ENCODE data around the gene GAB1. TPM values are rescaled to one million over a fixed set of nuclear protein-coding genes. Genes with fewer than 3 reads are reported as not detected.
A peak's percentile ranks its signal among the peaks of the same experiment; 100 is the strongest.

GAB1 gene
- total RNA-seq, 1 donor from 2014 or later = 44.6 TPM

DNA sequence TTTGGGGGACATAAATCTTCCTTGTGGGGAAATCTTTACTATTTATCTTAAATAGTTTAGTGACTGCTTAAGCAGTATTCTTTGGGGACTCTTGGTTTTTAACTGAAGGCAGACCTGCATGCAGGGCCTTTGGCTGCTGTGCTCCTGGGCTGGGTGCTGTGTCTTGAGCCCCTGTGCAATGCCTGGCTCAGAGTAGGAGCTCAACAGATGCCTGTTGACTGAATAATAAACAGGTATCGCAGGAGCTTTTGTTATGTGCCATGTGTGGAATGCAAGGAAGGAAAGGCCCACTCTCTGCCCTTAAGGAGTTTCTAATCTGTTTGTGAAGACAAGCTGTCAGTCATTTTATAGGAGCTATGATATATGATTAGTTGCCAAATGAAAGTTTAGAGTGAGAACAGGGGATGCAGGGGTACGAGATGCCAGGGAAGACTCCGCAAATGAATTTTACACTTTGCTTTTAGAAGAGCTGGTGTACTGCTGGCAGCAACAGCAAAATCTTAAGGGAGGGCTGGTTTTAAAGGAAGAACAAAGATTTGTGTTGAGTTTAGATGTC is 6.7 kb downstream of the GAB1 start:
- Mint-ChIP-seq H3K36me3 (peaks cover 2% of the 10 kb centered on the region), H3K4me1 (peaks cover 53% of the 10 kb centered on the region), H3K27ac (peak overlapping the region; percentile 81), H3K27me3 (ENCODE audit: low read depth) (no peaks in the 10 kb centered on the region), H3K9me3 (no peaks in the 10 kb centered on the region), H3K4me3 (no peak overlapping the region)
- DNase-seq (ENCODE audit: low spot score in 2 of 2, unreplicated experiment in 2 of 2) = no peak
- TF ChIP-seq, protein P1, sequence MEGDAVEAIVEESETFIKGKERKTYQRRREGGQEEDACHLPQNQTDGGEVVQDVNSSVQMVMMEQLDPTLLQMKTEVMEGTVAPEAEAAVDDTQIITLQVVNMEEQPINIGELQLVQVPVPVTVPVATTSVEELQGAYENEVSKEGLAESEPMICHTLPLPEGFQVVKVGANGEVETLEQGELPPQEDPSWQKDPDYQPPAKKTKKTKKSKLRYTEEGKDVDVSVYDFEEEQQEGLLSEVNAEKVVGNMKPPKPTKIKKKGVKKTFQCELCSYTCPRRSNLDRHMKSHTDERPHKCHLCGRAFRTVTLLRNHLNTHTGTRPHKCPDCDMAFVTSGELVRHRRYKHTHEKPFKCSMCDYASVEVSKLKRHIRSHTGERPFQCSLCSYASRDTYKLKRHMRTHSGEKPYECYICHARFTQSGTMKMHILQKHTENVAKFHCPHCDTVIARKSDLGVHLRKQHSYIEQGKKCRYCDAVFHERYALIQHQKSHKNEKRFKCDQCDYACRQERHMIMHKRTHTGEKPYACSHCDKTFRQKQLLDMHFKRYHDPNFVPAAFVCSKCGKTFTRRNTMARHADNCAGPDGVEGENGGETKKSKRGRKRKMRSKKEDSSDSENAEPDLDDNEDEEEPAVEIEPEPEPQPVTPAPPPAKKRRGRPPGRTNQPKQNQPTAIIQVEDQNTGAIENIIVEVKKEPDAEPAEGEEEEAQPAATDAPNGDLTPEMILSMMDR (IDR thresholded peaks at IDR 0.05; ENCODE audit: unreplicated experiment) = no peak

DNA sequence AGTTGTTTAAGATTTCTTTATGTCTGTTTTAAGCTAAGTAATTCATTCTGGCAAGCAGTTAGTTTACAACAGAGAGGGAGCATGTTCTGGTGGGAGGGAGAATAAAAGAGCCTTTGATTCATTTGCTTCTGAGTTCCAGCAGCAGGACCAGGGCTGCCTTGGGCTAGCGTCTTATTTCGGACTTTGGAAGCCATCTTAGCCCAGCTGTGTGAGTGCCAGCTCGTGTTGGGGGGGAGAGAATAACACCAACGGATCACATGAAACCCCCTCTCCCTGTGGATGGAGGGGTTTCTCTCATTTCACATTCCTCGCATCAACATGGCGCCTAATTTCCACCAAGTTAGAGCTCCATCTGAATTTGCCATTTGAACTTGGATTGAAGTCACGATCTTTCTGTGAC is 7.4 kb downstream of the GAB1 start:
- H3K4me3 Mint-ChIP-seq = no peak overlapping the region
- no peaks in the 10 kb centered on the region for H3K9me3 Mint-ChIP-seq
- no peaks in the 10 kb centered on the region for H3K27me3 Mint-ChIP-seq (ENCODE audit: low read depth)
- peak overlapping the region; percentile 81 for H3K27ac Mint-ChIP-seq
- H3K36me3 Mint-ChIP-seq = peaks cover 2% of the 10 kb centered on the region
- TF ChIP-seq, protein P1 (IDR thresholded peaks at IDR 0.05; ENCODE audit: unreplicated experiment) = no peak
- no peak for DNase-seq (ENCODE audit: low spot score in 2 of 2, unreplicated experiment in 2 of 2)
- peaks cover 47% of the 10 kb centered on the region for H3K4me1 Mint-ChIP-seq

DNA sequence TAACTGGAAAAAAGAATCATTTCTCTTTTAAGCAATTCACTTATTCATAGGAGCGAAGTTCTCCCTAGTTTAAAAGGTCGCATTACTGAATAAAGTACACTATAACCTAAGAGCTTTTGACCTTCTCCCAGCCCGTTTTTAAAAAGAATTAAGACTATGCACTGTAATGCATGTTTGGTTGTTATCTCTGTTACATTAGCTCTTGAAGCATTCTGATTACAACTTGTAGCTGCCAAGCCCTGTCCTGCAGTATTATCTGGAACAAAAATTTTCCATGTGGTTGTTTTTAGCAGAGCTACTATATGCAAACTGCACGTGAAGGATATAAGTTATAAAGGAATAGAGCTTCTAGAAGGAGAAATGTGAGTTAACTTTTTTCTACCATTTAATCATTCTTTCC is 8.1 kb downstream of the GAB1 start:
- H3K4me3 Mint-ChIP-seq = no peak overlapping the region
- DNase-seq (ENCODE audit: low spot score in 2 of 2, unreplicated experiment in 2 of 2) = no peak
- H3K36me3 Mint-ChIP-seq = peaks cover 2% of the 10 kb centered on the region
- H3K9me3 Mint-ChIP-seq = no peaks in the 10 kb centered on the region
- H3K27me3 Mint-ChIP-seq (ENCODE audit: low read depth) = no peaks in the 10 kb centered on the region
- peaks cover 46% of the 10 kb centered on the region for H3K4me1 Mint-ChIP-seq
- TF ChIP-seq, protein P1 (IDR thresholded peaks at IDR 0.05; ENCODE audit: unreplicated experiment) = no peak
- peak overlapping the region; percentile 74 for H3K27ac Mint-ChIP-seq

DNA sequence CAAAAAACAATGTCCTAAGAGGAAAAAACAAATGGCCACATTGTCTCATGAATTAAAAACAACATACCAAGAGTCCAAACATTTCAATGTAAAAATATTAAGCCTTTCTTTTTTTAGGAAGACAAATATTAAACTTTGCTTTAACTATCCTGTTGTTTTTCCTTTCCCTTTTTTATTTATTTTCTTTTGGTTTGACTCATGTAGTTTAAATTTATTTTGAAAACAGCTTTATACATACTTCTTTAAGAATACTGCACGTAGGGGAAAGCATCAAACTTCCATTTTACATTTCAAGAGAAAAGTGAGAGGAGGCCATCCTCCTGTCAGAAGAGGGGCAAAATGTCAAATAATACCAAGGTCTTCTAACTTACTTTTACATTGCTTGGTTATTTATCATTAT is 8.7 kb downstream of the GAB1 start:
- no peaks in the 10 kb centered on the region for H3K27me3 Mint-ChIP-seq (ENCODE audit: low read depth)
- peak overlapping the region; percentile 98 for H3K27ac Mint-ChIP-seq
- H3K4me1 Mint-ChIP-seq = peaks cover 46% of the 10 kb centered on the region
- peaks cover 3% of the 10 kb centered on the region for H3K36me3 Mint-ChIP-seq
- TF ChIP-seq, protein P1 (IDR thresholded peaks at IDR 0.05; ENCODE audit: unreplicated experiment) = no peak
- no peak for DNase-seq (ENCODE audit: low spot score in 2 of 2, unreplicated experiment in 2 of 2)
- no peak overlapping the region for H3K4me3 Mint-ChIP-seq
- H3K9me3 Mint-ChIP-seq = no peaks in the 10 kb centered on the region

DNA sequence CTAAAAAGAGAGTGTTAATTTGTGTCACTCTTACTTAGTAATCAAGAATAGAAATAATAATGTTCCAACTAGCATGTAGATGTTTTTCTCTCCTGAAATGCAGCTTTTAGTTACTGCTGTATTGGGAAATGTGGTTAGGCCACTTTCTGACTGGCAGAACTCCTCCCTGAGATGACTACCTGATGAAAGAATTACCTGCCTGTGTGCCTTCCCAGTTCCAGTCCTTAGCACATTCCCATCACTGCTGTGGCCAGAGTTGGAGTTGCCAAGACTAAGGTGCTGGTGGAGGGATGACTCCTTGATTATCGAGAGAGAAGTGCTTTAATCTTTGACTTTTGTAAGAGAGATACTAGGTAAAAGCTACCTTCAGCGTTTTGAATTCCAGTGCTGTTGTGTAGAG is 9.5 kb downstream of the GAB1 start:
- no peak overlapping the region for H3K4me3 Mint-ChIP-seq
- no peaks in the 10 kb centered on the region for H3K9me3 Mint-ChIP-seq
- DNase-seq (ENCODE audit: low spot score in 2 of 2, unreplicated experiment in 2 of 2) = no peak
- H3K27ac Mint-ChIP-seq = peak overlapping the region; percentile 98
- TF ChIP-seq, protein P1 (IDR thresholded peaks at IDR 0.05; ENCODE audit: unreplicated experiment) = no peak
- peaks cover 46% of the 10 kb centered on the region for H3K4me1 Mint-ChIP-seq
- peaks cover 3% of the 10 kb centered on the region for H3K36me3 Mint-ChIP-seq
- no peaks in the 10 kb centered on the region for H3K27me3 Mint-ChIP-seq (ENCODE audit: low read depth)

Measured in mesothelial cell of epicardium (in vitro differentiated cells).